Mesenchymal stem cell (in vitro differentiated cells and primary cell): ENCODE data around the gene CAPN12.
A peak's percentile ranks its signal among the peaks of the same experiment; 100 is the strongest.

Experiments used
- DNase-seq: peaks from one replicate; pipeline ENCODE4 v3.0.0-alpha.2; 2013
- H2AFZ ChIP-seq: one replicate; pipeline ENCODE4 v1.6.1; 2013; ENCODE audit warnings: low read depth, mild to moderate bottlenecking, control low read depth, inconsistent platforms, low read length, moderate library complexity
- H2AK5ac ChIP-seq: 2 replicates; pipeline ENCODE4 v1.6.1; 2013; ENCODE audit warnings: low read length, moderate library complexity, mild to moderate bottlenecking, inconsistent platforms; ENCODE audit not compliant: severe bottlenecking
- H2BK120ac ChIP-seq: one replicate; pipeline ENCODE4 v1.6.1; 2013; ENCODE audit warnings: low read depth, mild to moderate bottlenecking, inconsistent platforms, low read length, moderate library complexity
- H2BK12ac ChIP-seq, 2 experiments: one replicate each; pipeline ENCODE4 v1.6.1; 2013; ENCODE audit warnings: inconsistent platforms in 2 of 2, low read length in 2 of 2, mild to moderate bottlenecking in 2 of 2, moderate library complexity in 2 of 2, control low read depth in 1 of 2
- H2BK15ac ChIP-seq: one replicate; pipeline ENCODE4 v1.6.1; 2013; ENCODE audit warnings: mild to moderate bottlenecking, low read depth, inconsistent platforms; ENCODE audit not compliant: poor library complexity, severe bottlenecking
- H2BK5ac ChIP-seq: 2 replicates; pipeline ENCODE4 v1.6.1; 2013; ENCODE audit warnings: low read depth, mild to moderate bottlenecking, low read length, control low read depth, inconsistent platforms; ENCODE audit not compliant: poor library complexity, severe bottlenecking
- H3K14ac ChIP-seq, 2 experiments: one replicate each; pipeline ENCODE4 v1.6.1; 2013; ENCODE audit warnings: inconsistent platforms in 2 of 2, low read length in 2 of 2, control low read depth in 1 of 2, mild to moderate bottlenecking in 1 of 2, moderate library complexity in 1 of 2
- H3K18ac ChIP-seq, 2 experiments: one replicate each; pipeline ENCODE4 v1.6.1; 2013; ENCODE audit warnings: inconsistent platforms in 2 of 2, low read length in 2 of 2, control low read depth in 1 of 2, low read depth in 1 of 2, mild to moderate bottlenecking in 1 of 2
- H3K23ac ChIP-seq, 2 experiments: one replicate each; pipeline ENCODE4 v1.6.1; 2013; ENCODE audit warnings: inconsistent platforms in 2 of 2, low read length in 2 of 2, mild to moderate bottlenecking in 2 of 2, moderate library complexity in 2 of 2, control low read depth in 1 of 2
- H3K27ac ChIP-seq: 2 replicates; pipeline ENCODE4 v1.5.1; 2013; ENCODE audit warnings: mild to moderate bottlenecking, moderate library complexity, low read length, control low read depth, inconsistent platforms; ENCODE audit not compliant: poor library complexity, severe bottlenecking
- H3K27me3 ChIP-seq, 2 experiments: 2 replicates each; pipeline versions ENCODE4 v1.6.1 to v1.7.0; 2013; ENCODE audit warnings: low read length in 2 of 2, mild to moderate bottlenecking in 2 of 2, moderate library complexity in 2 of 2, control low read depth in 1 of 2, inconsistent platforms in 1 of 2; ENCODE audit not compliant: control insufficient read depth in 1 of 2, insufficient read depth in 1 of 2
- H3K36me3 ChIP-seq, 2 experiments: 2 replicates each; pipeline versions ENCODE4 v1.6.1 to v1.7.0; 2013; ENCODE audit warnings: low read length in 2 of 2, control low read depth in 1 of 2, inconsistent platforms in 1 of 2, low read depth in 1 of 2, mild to moderate bottlenecking in 1 of 2; ENCODE audit not compliant: insufficient read depth in 2 of 2, control insufficient read depth in 1 of 2
- H3K4ac ChIP-seq, 2 experiments: one replicate each; pipeline ENCODE4 v1.6.1; 2013; ENCODE audit warnings: inconsistent platforms in 2 of 2, low read length in 2 of 2, mild to moderate bottlenecking in 2 of 2, moderate library complexity in 2 of 2, control low read depth in 1 of 2, low read depth in 1 of 2
- H3K4me1 ChIP-seq: 2 replicates; pipeline ENCODE4 v1.6.1; 2013; ENCODE audit warnings: low read depth, low read length, control low read depth; ENCODE audit not compliant: control insufficient read depth, insufficient read depth
- H3K4me2 ChIP-seq: 2 replicates; pipeline ENCODE4 v1.6.1; 2013; ENCODE audit warnings: low read length, mild to moderate bottlenecking, inconsistent platforms; ENCODE audit not compliant: poor library complexity, severe bottlenecking
- H3K4me3 ChIP-seq, 2 experiments: 2 replicates each; pipeline versions ENCODE4 v1.5.1 to v1.7.0; 2013; ENCODE audit warnings: low read length in 2 of 2, mild to moderate bottlenecking in 2 of 2, control low read depth in 1 of 2, low read depth in 1 of 2; ENCODE audit not compliant: insufficient read depth in 1 of 2
- H3K79me1 ChIP-seq: replicated peaks from 2 replicates; pipeline ENCODE4 v1.6.1; 2013; ENCODE audit warnings: mild to moderate bottlenecking, control low read depth, low read length, inconsistent platforms; ENCODE audit not compliant: poor library complexity, severe bottlenecking
- H3K9ac ChIP-seq: 2 replicates; pipeline ENCODE4 v1.7.0; 2013; ENCODE audit warnings: mild to moderate bottlenecking, low read length, moderate library complexity
- H3K9me3 ChIP-seq: 2 replicates; pipeline ENCODE4 v1.7.0; 2013; ENCODE audit warnings: mild to moderate bottlenecking, low read length; ENCODE audit not compliant: control insufficient read depth
- H4K8ac ChIP-seq: one replicate; pipeline ENCODE4 v1.6.1; 2013; ENCODE audit warnings: inconsistent platforms, mild to moderate bottlenecking, low read length, moderate library complexity
- H4K91ac ChIP-seq: one replicate; pipeline ENCODE4 v1.6.1; 2013; ENCODE audit warnings: mild to moderate bottlenecking, low read length, inconsistent platforms
- WGBS: methylation state at CpG from one replicate; pipeline ENCODE4 v1.1.7; 2013; ENCODE audit warnings: mixed read lengths; 5-methylcytosine and 5-hydroxymethylcytosine counted together

Gene CAPN12

GRCh38 chr19:38701455-38702063 is 42.7 kb downstream of the CAPN12 start:
- no peak for DNase-seq
- Histone ChIP-seq H2BK15ac (no peak overlapping the region), H3K9me3 (no peaks in the 10 kb centered on the region), H3K14ac (no peak overlapping the region), H3K4me2 (no peak overlapping the region), H3K4me3 (no peak overlapping the region), H4K91ac (no peak overlapping the region), H4K8ac (no peak overlapping the region), H3K23ac (no peak overlapping the region), H2BK5ac (peak overlapping the region; percentile 15), H3K36me3 (peaks cover 66 to 95% of the 10 kb centered on the region in 2 experiments), H2BK12ac (no peak overlapping the region), H3K4ac (no peak overlapping the region), H3K9ac (no peak overlapping the region), H2AFZ (no peak overlapping the region), H2BK120ac (no peak overlapping the region), H3K27ac (peak overlapping the region; percentile 66), H3K79me1 (peaks cover 3% of the 10 kb centered on the region), H3K18ac (no peak overlapping the region), H3K27me3 (no peaks in the 10 kb centered on the region), H2AK5ac (no peak overlapping the region), H3K4me1 (peaks cover 63% of the 10 kb centered on the region)
- WGBS, result 93% methylated on average over 11 of the region's 11 CpGs

GRCh38 chr19:38700902-38701454 is 43.3 kb downstream of the CAPN12 start:
- H3K23ac ChIP-seq, result no peak overlapping the region
- H3K27ac ChIP-seq, result peak overlapping the region; percentile 66
- no peak overlapping the region for H3K4ac ChIP-seq
- H2BK15ac ChIP-seq, result no peak overlapping the region
- H4K8ac ChIP-seq, result no peak overlapping the region
- H2BK12ac ChIP-seq, result no peak overlapping the region
- no peak overlapping the region for H3K4me2 ChIP-seq
- H2AFZ ChIP-seq, result no peak overlapping the region
- no peak for DNase-seq
- peaks cover 66% of the 10 kb centered on the region for H3K4me1 ChIP-seq
- no peak overlapping the region for H3K9ac ChIP-seq
- H3K27me3 ChIP-seq, result no peaks in the 10 kb centered on the region
- H3K4me3 ChIP-seq, result no peak overlapping the region
- H2BK120ac ChIP-seq, result no peak overlapping the region
- no peak overlapping the region for H4K91ac ChIP-seq
- H3K14ac ChIP-seq, result no peak overlapping the region
- H3K79me1 ChIP-seq, result peaks cover 3% of the 10 kb centered on the region
- no peak overlapping the region for H2AK5ac ChIP-seq
- peaks cover 65 to 95% of the 10 kb centered on the region in 2 experiments for H3K36me3 ChIP-seq
- WGBS, result 98% methylated on average over 18 of the region's 18 CpGs
- no peak overlapping the region for H3K18ac ChIP-seq
- H2BK5ac ChIP-seq, result no peak overlapping the region
- H3K9me3 ChIP-seq, result no peaks in the 10 kb centered on the region

- Histone ChIP-seq H4K8ac (no peak overlapping the region), H3K4ac (no peak overlapping the region), H3K4me2 (no peak overlapping the region), H3K27me3 (no peaks in the 10 kb centered on the region), H2BK5ac (no peak overlapping the region), H3K36me3 (peaks cover 64 to 95% of the 10 kb centered on the region in 2 experiments), H2BK15ac (no peak overlapping the region), H2AK5ac (no peak overlapping the region), H4K91ac (no peak overlapping the region), H3K79me1 (peaks cover 2% of the 10 kb centered on the region), H3K9me3 (no peaks in the 10 kb centered on the region), H2AFZ (no peak overlapping the region), H3K4me3 (no peak overlapping the region), H3K14ac (no peak overlapping the region), H3K18ac (no peak overlapping the region), H2BK12ac (no peak overlapping the region), H3K9ac (no peak overlapping the region), H3K27ac (no peak overlapping the region), H3K23ac (no peak overlapping the region), H3K4me1 (peaks cover 68% of the 10 kb centered on the region), H2BK120ac (no peak overlapping the region)
- DNase-seq, result no peak
- WGBS, result 91% methylated on average over 22 of the region's 22 CpGs
These were observed 43.8 kb downstream of the CAPN12 start for GRCh38 chr19:38700350-38700901.

- Histone ChIP-seq H2AFZ (no peak overlapping the region), H3K4me2 (no peak overlapping the region), H4K8ac (no peak overlapping the region), H2BK15ac (no peak overlapping the region), H4K91ac (no peak overlapping the region), H3K79me1 (peaks cover under 1% of the 10 kb centered on the region), H2BK120ac (no peak overlapping the region), H3K36me3 (peaks cover 58 to 95% of the 10 kb centered on the region in 2 experiments), H3K9ac (no peak overlapping the region), H3K4ac (no peak overlapping the region), H3K23ac (no peak overlapping the region), H3K4me1 (peaks cover 70% of the 10 kb centered on the region), H3K14ac (no peak overlapping the region), H2BK12ac (no peak overlapping the region), H3K9me3 (no peaks in the 10 kb centered on the region), H3K27me3 (no peaks in the 10 kb centered on the region), H2AK5ac (no peak overlapping the region), H2BK5ac (no peak overlapping the region), H3K4me3 (no peak overlapping the region), H3K18ac (no peak overlapping the region), H3K27ac (no peak overlapping the region)
- WGBS, result 94% methylated on average over 18 of the region's 18 CpGs
- DNase-seq, result no peak
These were observed 44.5 kb downstream of the CAPN12 start for GRCh38 chr19:38699647-38700349.
